HG03442 (cell line): ENCODE data around the gene SPIRE2.
"Not testable (repeated sequence)": the region's sequence is repeated elsewhere in the genome, so short reads cannot be mapped to it uniquely, and the experiment has no call there.

Experiments used
- ATAC-seq: cut with Tn5 transposase; IDR thresholded peaks from one replicate; pipeline ENCODE4 v1.9.1; 2021; ENCODE audit warnings: mild to moderate bottlenecking, moderate library complexity; ENCODE audit not compliant: unreplicated experiment

SPIRE2 gene

GRCh38 chr16:89828199-89828869 is at the start of gene SPIRE2:
Gene SPIRE2 (plus strand): TSS chr16:89828475. CDS start chr16:89828551, 76 bp downstream.
- ATAC-seq, result no peak

GRCh38 chr16:89779231-89779908 is 48.9 kb upstream of the SPIRE2 start:
- ATAC-seq, result no peak

- ATAC-seq, result no peak
These were observed 48.4 kb upstream of the SPIRE2 start for GRCh38 chr16:89779909-89780305.

- no peak for ATAC-seq
These were observed 45.8 kb upstream of the SPIRE2 start for GRCh38 chr16:89782489-89782888.

GRCh38 chr16:89783952-89784351 is 44.3 kb upstream of the SPIRE2 start:
- ATAC-seq, result not testable (repeated sequence)

GRCh38 chr16:89784406-89784805 is 43.9 kb upstream of the SPIRE2 start:
- ATAC-seq, result no peak

- no peak for ATAC-seq
These were observed 42.6 kb upstream of the SPIRE2 start for GRCh38 chr16:89785523-89786155.

GRCh38 chr16:89786474-89787364 is 41.6 kb upstream of the SPIRE2 start:
- ATAC-seq, result no peak

- no peak for ATAC-seq
These were observed 40.9 kb upstream of the SPIRE2 start for GRCh38 chr16:89787365-89787805.

GRCh38 chr16:89791278-89791995 is 36.8 kb upstream of the SPIRE2 start:
- ATAC-seq, result no peak

- ATAC-seq, result not testable (repeated sequence)
These were observed 35.2 kb upstream of the SPIRE2 start for GRCh38 chr16:89793092-89793491.

- no peak for ATAC-seq
These were observed 34.3 kb upstream of the SPIRE2 start for GRCh38 chr16:89793955-89794354.

- ATAC-seq, result no peak
These were observed 32.6 kb upstream of the SPIRE2 start for GRCh38 chr16:89795676-89796075.

- no peak for ATAC-seq
These were observed 32.2 kb upstream of the SPIRE2 start for GRCh38 chr16:89796104-89796503.

- ATAC-seq, result no peak
These were observed 30.1 kb upstream of the SPIRE2 start for GRCh38 chr16:89798126-89798525.

- no peak for ATAC-seq
These were observed 29.4 kb upstream of the SPIRE2 start for GRCh38 chr16:89798832-89799370.

- no peak for ATAC-seq
These were observed 26.5 kb upstream of the SPIRE2 start for GRCh38 chr16:89801800-89802199.

- ATAC-seq, result no peak
These were observed 23.0 kb upstream of the SPIRE2 start for GRCh38 chr16:89805136-89805905.

- not testable (repeated sequence) for ATAC-seq
These were observed 21.6 kb upstream of the SPIRE2 start for GRCh38 chr16:89806589-89807193.
